HEK293T (cell line): ENCODE data around the gene BLACAT1.

Source experiments
- BHLHE40 ChIP-seq: fragments of 450-650 bp; IDR thresholded peaks from 2 replicates; pipeline ENCODE4 v1.6.1; 2016; ENCODE audit warnings: mild to moderate bottlenecking, moderate library complexity, borderline replicate concordance
- CTBP1 ChIP-seq: fragments of 450-650 bp; IDR thresholded peaks from 2 replicates; pipeline ENCODE4 v1.6.1; 2016; ENCODE audit warnings: borderline replicate concordance
- FOXA1 ChIP-seq: fragments of 450-650 bp; IDR thresholded peaks from 2 replicates; pipeline ENCODE4 v1.6.1; 2016; ENCODE audit warnings: mild to moderate bottlenecking
- FOXM1 ChIP-seq: fragments of 450-650 bp; IDR thresholded peaks from 2 replicates; pipeline ENCODE4 v1.6.1; 2017; ENCODE audit warnings: mild to moderate bottlenecking, borderline replicate concordance
- L3MBTL2 ChIP-seq: fragments of 450-650 bp; conservative IDR thresholded peaks from 2 replicates; pipeline ENCODE4 v1.6.1; 2016; ENCODE audit warnings: mild to moderate bottlenecking
- SP1 ChIP-seq: fragments of 450-650 bp; IDR thresholded peaks from 2 replicates; pipeline ENCODE4 v1.6.1; 2017
- SUZ12 ChIP-seq: fragments of 450-650 bp; IDR thresholded peaks from 2 replicates; pipeline ENCODE4 v1.6.1; 2016; ENCODE audit warnings: mild to moderate bottlenecking
- TARDBP ChIP-seq: fragments of 450-650 bp; IDR thresholded peaks from 2 replicates; pipeline ENCODE4 v1.6.1; 2016

GRCh38 chr1:205441318-205441633, 14.6 kb downstream of the BLACAT1 start:
- TF ChIP-seq FOXM1 (no peak), BHLHE40 (no peak), FOXA1 (no peak), SUZ12 (no peak), TARDBP (no peak), SP1 (no peak), CTBP1 (no peak), L3MBTL2 (no peak)
